Loucy (cell line): Measurements from ENCODE around the gene FAM83B.

Source experiments
- H2AFZ ChIP-seq: fragments of 200-600 bp; sonication (generic); 2 replicates; pipeline ENCODE4 v1.6.0; 2016; ENCODE audit warnings: antibody characterized with exemption, mild to moderate bottlenecking, low read length, moderate library complexity
- H3F3A ChIP-seq: fragments of 200-600 bp; 2 replicates; pipeline ENCODE4 v1.6.0; 2016; ENCODE audit warnings: antibody characterized with exemption, low read depth, mild to moderate bottlenecking
- H3K27me3 ChIP-seq: fragments of 200-600 bp; sonication (generic); 2 replicates; pipeline ENCODE4 v1.6.1; 2014; ENCODE audit warnings: low read length, mild to moderate bottlenecking; ENCODE audit not compliant: insufficient read depth, poor library complexity, severe bottlenecking
- H3K36me3 ChIP-seq: fragments of 200-600 bp; sonication (generic); 2 replicates; pipeline ENCODE4 v1.6.1; 2016; ENCODE audit warnings: low read length; ENCODE audit not compliant: insufficient read depth
- H3K4me1 ChIP-seq: fragments of 200-600 bp; sonication (generic); 2 replicates; pipeline ENCODE4 v1.5.1; 2014; ENCODE audit warnings: low read length, mild to moderate bottlenecking; ENCODE audit not compliant: insufficient read depth, poor library complexity, severe bottlenecking
- H3K4me2 ChIP-seq: fragments of 200-600 bp; sonication (generic); 2 replicates; pipeline ENCODE4 v1.6.0; 2014; ENCODE audit warnings: antibody characterized with exemption, low read length, low read depth, mild to moderate bottlenecking; ENCODE audit not compliant: poor library complexity, severe bottlenecking
- H3K4me3 ChIP-seq: fragments of 200-600 bp; sonication (generic); 2 replicates; pipeline ENCODE4 v1.5.1; 2014; ENCODE audit warnings: low read length, mild to moderate bottlenecking, mixed read lengths; ENCODE audit not compliant: poor library complexity, severe bottlenecking
- H3K79me2 ChIP-seq: fragments of 200-600 bp; sonication (generic); 2 replicates; pipeline ENCODE4 v1.6.1; 2014; ENCODE audit warnings: low read length; ENCODE audit not compliant: insufficient read depth
- H3K9ac ChIP-seq: fragments of 200-600 bp; sonication (generic); 2 replicates; pipeline ENCODE4 v1.6.0; 2014; ENCODE audit warnings: mild to moderate bottlenecking, low read depth, low read length, moderate library complexity; ENCODE audit not compliant: poor library complexity, severe bottlenecking
- H3K9me2 ChIP-seq: fragments of 200-600 bp; sonication (generic); replicated peaks from 2 replicates; pipeline ENCODE4 v1.6.1; 2016; ENCODE audit warnings: low read depth, low read length, mixed read lengths
- H3K9me3 ChIP-seq: fragments of 200-600 bp; sonication (generic); 2 replicates; pipeline ENCODE4 v1.6.1; 2014; ENCODE audit warnings: mild to moderate bottlenecking, antibody characterized with exemption, low read length, low read depth; ENCODE audit not compliant: insufficient read depth
- H4K20me1 ChIP-seq: fragments of 200-600 bp; sonication (generic); 2 replicates; pipeline ENCODE4 v1.6.0; 2014; ENCODE audit warnings: antibody characterized with exemption, low read length, mild to moderate bottlenecking; ENCODE audit not compliant: insufficient read depth, poor library complexity, severe bottlenecking
- CTCF ChIP-seq: fragments of 200-600 bp; sonication (generic); conservative IDR thresholded peaks from 2 replicates; pipeline ENCODE4 v1.5.1; 2014; ENCODE audit warnings: mild to moderate bottlenecking, antibody characterized with exemption, low read length
- EZH2phosphoT487 ChIP-seq: fragments of 200-600 bp; IDR thresholded peaks from 2 replicates; pipeline ENCODE4 v1.6.1; 2018; ENCODE audit warnings: antibody characterized with exemption, mild to moderate bottlenecking, moderate library complexity, borderline replicate concordance

FAM83B gene

GRCh38 chr6:54909184-54909583 lies 62.6 kb downstream of the FAM83B start:
- H4K20me1 ChIP-seq, result no peaks in the 10 kb centered on the region
- H3K27me3 ChIP-seq, result no peaks in the 10 kb centered on the region
- no peak for TF ChIP-seq EZH2phosphoT487
- TF ChIP-seq CTCF, result no peak
- H3K9ac ChIP-seq, result no peak overlapping the region
- no peaks in the 10 kb centered on the region for H3K9me3 ChIP-seq
- H3K79me2 ChIP-seq, result no peaks in the 10 kb centered on the region
- H3K9me2 ChIP-seq, result no peaks in the 10 kb centered on the region
- no peaks in the 10 kb centered on the region for H3K36me3 ChIP-seq
- no peak overlapping the region for H3K4me2 ChIP-seq
- H3K4me1 ChIP-seq, result no peaks in the 10 kb centered on the region
- H3F3A ChIP-seq, result no peaks in the 10 kb centered on the region
- H2AFZ ChIP-seq, result no peak overlapping the region
- H3K4me3 ChIP-seq, result no peak overlapping the region

GRCh38 chr6:54910431-54910884 lies 63.9 kb downstream of the FAM83B start:
- no peaks in the 10 kb centered on the region for H4K20me1 ChIP-seq
- H3F3A ChIP-seq, result no peaks in the 10 kb centered on the region
- H3K4me2 ChIP-seq, result no peak overlapping the region
- H3K4me3 ChIP-seq, result no peak overlapping the region
- H3K36me3 ChIP-seq, result no peaks in the 10 kb centered on the region
- no peaks in the 10 kb centered on the region for H3K4me1 ChIP-seq
- H3K9me2 ChIP-seq, result no peaks in the 10 kb centered on the region
- TF ChIP-seq CTCF (no peak), EZH2phosphoT487 (no peak)
- no peak overlapping the region for H2AFZ ChIP-seq
- no peak overlapping the region for H3K9ac ChIP-seq
- H3K9me3 ChIP-seq, result no peaks in the 10 kb centered on the region
- no peaks in the 10 kb centered on the region for H3K79me2 ChIP-seq
- no peaks in the 10 kb centered on the region for H3K27me3 ChIP-seq

- no peaks in the 10 kb centered on the region for H3K27me3 ChIP-seq
- H3K79me2 ChIP-seq, result no peaks in the 10 kb centered on the region
- no peaks in the 10 kb centered on the region for H3K9me3 ChIP-seq
- no peak overlapping the region for H2AFZ ChIP-seq
- H3K4me3 ChIP-seq, result no peak overlapping the region
- no peaks in the 10 kb centered on the region for H3K9me2 ChIP-seq
- TF ChIP-seq EZH2phosphoT487 (no peak), CTCF (no peak)
- no peaks in the 10 kb centered on the region for H3F3A ChIP-seq
- no peaks in the 10 kb centered on the region for H3K4me1 ChIP-seq
- no peak overlapping the region for H3K4me2 ChIP-seq
- no peaks in the 10 kb centered on the region for H4K20me1 ChIP-seq
- no peak overlapping the region for H3K9ac ChIP-seq
- no peaks in the 10 kb centered on the region for H3K36me3 ChIP-seq
These were observed 64.3 kb downstream of the FAM83B start for GRCh38 chr6:54910921-54911320.
